MM.1S (cell line): ENCODE results near the gene PPM1H.

Experiments
- DNase-seq: peaks from one replicate; pipeline ENCODE4 v3.0.0-alpha.2; 2015
- H2AFZ ChIP-seq: fragments of 300-600 bp; sonication (generic); 2 replicates; pipeline ENCODE4 v1.6.0; 2016; ENCODE audit warnings: antibody characterized with exemption, low read length
- H3F3A ChIP-seq: fragments of 300-600 bp; sonication (generic); 2 replicates; pipeline ENCODE4 v1.6.1; 2016; ENCODE audit warnings: mild to moderate bottlenecking, antibody characterized with exemption, low read length, moderate library complexity, mixed read lengths; ENCODE audit not compliant: insufficient read depth
- H3K27ac ChIP-seq: fragments of 300-600 bp; sonication (generic); 2 replicates; pipeline ENCODE4 v1.5.1; 2016; ENCODE audit warnings: mild to moderate bottlenecking, low read length
- H3K27me3 ChIP-seq: fragments of 300-600 bp; sonication (generic); replicated peaks from 2 replicates; pipeline ENCODE4 v1.6.0; 2016; ENCODE audit warnings: low read length; ENCODE audit not compliant: insufficient read depth
- H3K36me3 ChIP-seq: fragments of 300-600 bp; sonication (generic); replicated peaks from 2 replicates; pipeline ENCODE4 v1.6.1; 2016; ENCODE audit warnings: mild to moderate bottlenecking, low read length, mixed read lengths; ENCODE audit not compliant: insufficient read depth
- H3K4me1 ChIP-seq: fragments of 300-600 bp; sonication (generic); 2 replicates; pipeline ENCODE4 v1.6.1; 2016; ENCODE audit warnings: low read length, mixed read lengths
- H3K4me2 ChIP-seq: fragments of 300-600 bp; sonication (generic); 2 replicates; pipeline ENCODE4 v1.6.0; 2016; ENCODE audit warnings: low read depth, low read length
- H3K4me3 ChIP-seq: fragments of 300-600 bp; sonication (generic); 2 replicates; pipeline ENCODE4 v1.5.1; 2016; ENCODE audit warnings: low read length, mixed read lengths
- H3K79me2 ChIP-seq: fragments of 300-600 bp; sonication (generic); 2 replicates; pipeline ENCODE4 v1.6.1; 2016; ENCODE audit warnings: mixed run types, low read length, mixed read lengths
- H3K9ac ChIP-seq: fragments of 300-600 bp; sonication (generic); 2 replicates; pipeline ENCODE4 v1.6.1; 2016; ENCODE audit warnings: low read length, mixed read lengths
- H3K9me2 ChIP-seq: fragments of 300-600 bp; sonication (generic); replicated peaks from 2 replicates; pipeline ENCODE4 v1.6.1; 2016; ENCODE audit warnings: mild to moderate bottlenecking, low read length, mixed read lengths; ENCODE audit not compliant: insufficient read depth
- H3K9me3 ChIP-seq: fragments of 300-600 bp; sonication (generic); replicated peaks from 2 replicates; pipeline ENCODE4 v1.6.1; 2016; ENCODE audit warnings: mild to moderate bottlenecking, low read length, mixed read lengths; ENCODE audit not compliant: insufficient read depth
- H4K20me1 ChIP-seq: fragments of 300-600 bp; sonication (generic); 2 replicates; pipeline ENCODE4 v1.6.1; 2016; ENCODE audit warnings: mild to moderate bottlenecking, low read length, moderate library complexity, mixed read lengths; ENCODE audit not compliant: insufficient read depth
- EZH2 ChIP-seq: fragments of 300-600 bp; sonication (generic); optimal IDR thresholded peaks from 2 replicates; pipeline ENCODE3; 2017; ENCODE audit warnings: low read depth, mild to moderate bottlenecking, antibody characterized with exemption, low read length, mixed read lengths
- EZH2phosphoT487 ChIP-seq: fragments of 300-600 bp; sonication (generic); IDR thresholded peaks from 2 replicates; pipeline ENCODE4 v1.6.1; 2018; ENCODE audit warnings: antibody characterized with exemption, low read length
- TF ChIP-seq, protein P1 (sequence below): fragments of 300-600 bp; sonication (generic); IDR thresholded peaks from 2 replicates; pipeline ENCODE4 v1.5.1; 2016; ENCODE audit warnings: antibody characterized with exemption, low read length, mixed read lengths

The PPM1H gene

DNA sequence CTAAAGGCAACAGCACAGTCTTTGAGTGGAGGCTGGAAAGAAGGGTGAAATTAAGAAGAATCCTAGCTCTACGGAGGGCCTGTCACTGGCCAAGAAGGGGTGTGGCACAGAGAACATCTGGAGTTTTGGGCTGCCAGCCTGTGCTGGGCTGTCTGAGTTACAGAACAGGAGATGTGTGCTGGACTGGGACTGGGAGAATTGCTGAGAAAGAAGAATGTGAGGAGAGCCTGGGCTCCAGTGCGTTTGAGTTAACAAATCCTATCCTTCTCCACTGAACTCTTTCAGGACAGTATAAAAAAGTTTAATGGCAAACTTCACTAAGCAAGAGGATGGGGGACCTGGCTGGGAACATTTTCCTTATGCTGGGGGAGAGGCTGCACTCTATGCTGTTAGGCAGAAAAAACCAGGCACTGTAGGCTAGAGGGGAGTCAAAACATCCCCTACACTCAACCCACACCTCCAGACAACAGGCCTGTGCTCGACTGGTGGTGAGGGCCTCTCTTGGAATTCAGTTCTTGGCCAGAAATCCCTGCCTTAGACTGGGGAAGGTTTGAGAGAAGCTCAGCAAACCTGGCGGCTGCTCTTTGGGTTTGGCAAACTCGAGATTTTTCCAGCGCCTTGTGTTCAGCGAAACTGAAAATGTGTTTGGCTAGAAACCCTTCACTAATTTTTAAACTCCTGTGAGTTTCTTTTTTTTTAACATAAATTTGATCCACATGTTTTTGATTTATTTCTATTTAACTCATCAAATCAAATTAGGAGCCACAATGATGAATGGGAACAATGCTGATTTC, 251.0 kb downstream of the PPM1H start:
- TF ChIP-seq EZH2 (no peak), EZH2phosphoT487 (no peak)
- TF ChIP-seq, protein P1, sequence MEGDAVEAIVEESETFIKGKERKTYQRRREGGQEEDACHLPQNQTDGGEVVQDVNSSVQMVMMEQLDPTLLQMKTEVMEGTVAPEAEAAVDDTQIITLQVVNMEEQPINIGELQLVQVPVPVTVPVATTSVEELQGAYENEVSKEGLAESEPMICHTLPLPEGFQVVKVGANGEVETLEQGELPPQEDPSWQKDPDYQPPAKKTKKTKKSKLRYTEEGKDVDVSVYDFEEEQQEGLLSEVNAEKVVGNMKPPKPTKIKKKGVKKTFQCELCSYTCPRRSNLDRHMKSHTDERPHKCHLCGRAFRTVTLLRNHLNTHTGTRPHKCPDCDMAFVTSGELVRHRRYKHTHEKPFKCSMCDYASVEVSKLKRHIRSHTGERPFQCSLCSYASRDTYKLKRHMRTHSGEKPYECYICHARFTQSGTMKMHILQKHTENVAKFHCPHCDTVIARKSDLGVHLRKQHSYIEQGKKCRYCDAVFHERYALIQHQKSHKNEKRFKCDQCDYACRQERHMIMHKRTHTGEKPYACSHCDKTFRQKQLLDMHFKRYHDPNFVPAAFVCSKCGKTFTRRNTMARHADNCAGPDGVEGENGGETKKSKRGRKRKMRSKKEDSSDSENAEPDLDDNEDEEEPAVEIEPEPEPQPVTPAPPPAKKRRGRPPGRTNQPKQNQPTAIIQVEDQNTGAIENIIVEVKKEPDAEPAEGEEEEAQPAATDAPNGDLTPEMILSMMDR, result no peak
- Histone ChIP-seq H3K9ac (no peak overlapping the region), H2AFZ (no peak overlapping the region), H3K4me2 (no peak overlapping the region), H3K4me3 (no peak overlapping the region), H3K27me3 (no peaks in the 10 kb centered on the region), H3K79me2 (no peaks in the 10 kb centered on the region), H3K9me2 (no peaks in the 10 kb centered on the region), H3K4me1 (peaks cover 27% of the 10 kb centered on the region), H4K20me1 (no peaks in the 10 kb centered on the region), H3F3A (peaks cover 6% of the 10 kb centered on the region; the same call in 1 of the 2 replicates), H3K36me3 (no peaks in the 10 kb centered on the region), H3K9me3 (no peaks in the 10 kb centered on the region), H3K27ac (no peak overlapping the region)
- no peak for DNase-seq

DNA sequence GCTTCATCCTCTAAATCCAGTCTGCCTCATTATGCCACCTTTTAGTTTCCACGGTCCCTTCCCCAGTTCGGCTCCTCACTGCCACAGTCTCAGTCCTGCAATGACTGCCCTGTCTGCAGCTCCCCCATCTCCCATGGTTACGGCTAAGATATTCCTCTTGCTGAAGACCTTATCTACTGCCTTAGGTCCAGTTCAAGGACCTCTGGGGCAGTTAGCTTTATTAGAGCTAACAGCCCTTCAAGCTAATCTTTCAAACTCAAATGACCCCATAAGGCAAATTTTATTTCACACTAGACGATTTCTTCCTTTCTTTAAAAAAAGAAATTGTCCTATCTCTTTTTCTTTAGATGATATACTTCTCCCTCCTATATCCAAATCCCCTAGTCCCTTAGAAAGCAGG, 253.6 kb downstream of the PPM1H start:
- TF ChIP-seq, protein P1, result no peak
- TF ChIP-seq EZH2 (no peak), EZH2phosphoT487 (no peak)
- Histone ChIP-seq H4K20me1 (no peaks in the 10 kb centered on the region), H3K27me3 (no peaks in the 10 kb centered on the region), H3K9me3 (no peaks in the 10 kb centered on the region), H2AFZ (no peak overlapping the region), H3K79me2 (no peaks in the 10 kb centered on the region), H3K36me3 (no peaks in the 10 kb centered on the region), H3K9me2 (no peaks in the 10 kb centered on the region), H3K9ac (no peak overlapping the region), H3F3A (no peaks in the 10 kb centered on the region), H3K4me2 (no peak overlapping the region), H3K27ac (no peak overlapping the region), H3K4me1 (peaks cover 10% of the 10 kb centered on the region; the same call in 1 of the 2 replicates), H3K4me3 (no peak overlapping the region)
- no peak for DNase-seq

DNA sequence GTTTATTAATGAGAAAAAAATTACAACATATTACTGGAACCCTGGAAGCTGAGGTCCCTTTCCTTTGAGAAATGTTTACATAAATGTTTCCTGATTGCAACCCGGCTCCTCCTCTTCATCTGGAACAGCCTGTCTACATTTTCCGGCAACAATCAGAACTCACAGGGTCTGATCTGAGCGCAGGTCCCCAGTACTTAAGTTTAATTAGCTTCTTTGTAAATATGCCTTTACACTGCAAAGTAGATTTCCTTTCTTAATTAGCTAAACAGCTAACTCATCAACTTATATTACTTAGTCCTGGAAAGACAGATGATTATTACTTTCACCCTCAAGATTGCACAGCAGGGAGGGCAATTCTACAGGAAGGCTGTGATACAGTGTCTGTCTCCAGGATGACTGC, 255.3 kb downstream of the PPM1H start:
- no peak for DNase-seq
- Histone ChIP-seq H3K79me2 (no peaks in the 10 kb centered on the region), H3K36me3 (no peaks in the 10 kb centered on the region), H3K9me2 (no peaks in the 10 kb centered on the region), H3K27ac (no peak overlapping the region), H3K4me1 (no peaks in the 10 kb centered on the region), H3F3A (no peaks in the 10 kb centered on the region), H3K4me2 (no peak overlapping the region), H4K20me1 (no peaks in the 10 kb centered on the region), H3K9ac (no peak overlapping the region), H3K9me3 (no peaks in the 10 kb centered on the region), H3K27me3 (no peaks in the 10 kb centered on the region), H3K4me3 (no peak overlapping the region), H2AFZ (no peak overlapping the region)
- TF ChIP-seq, protein P1, result no peak
- TF ChIP-seq EZH2 (no peak), EZH2phosphoT487 (no peak)
